GM23338 (cell line): ENCODE results near the gene IFT52.

ENCODE experiments used
- CREB1 ChIP-seq: fragments of 250-450 bp; sonication (Bioruptor Pico); IDR thresholded peaks from 2 replicates; pipeline ENCODE4 v1.5.0; 2020; ENCODE audit warnings: low read depth, mild to moderate bottlenecking, moderate library complexity
- ETS1 ChIP-seq: IDR thresholded peaks from 2 replicates; pipeline ENCODE4 v1.6.1; 2016; ENCODE audit warnings: antibody characterized with exemption
- EZH2 ChIP-seq: fragments of 200-600 bp; sonication (generic); IDR thresholded peaks from one replicate; pipeline ENCODE4 v1.8.0; 2017; ENCODE audit warnings: antibody characterized with exemption, mild to moderate bottlenecking, low read depth; ENCODE audit not compliant: unreplicated experiment
- EZH2phosphoT487 ChIP-seq: fragments of 200-600 bp; sonication (generic); IDR thresholded peaks from one replicate; pipeline ENCODE4 v1.8.1; 2018; ENCODE audit warnings: antibody characterized with exemption; ENCODE audit not compliant: unreplicated experiment
- JUNB ChIP-seq: IDR thresholded peaks from one replicate; pipeline ENCODE4 v1.6.1; 2016; ENCODE audit warnings: antibody characterized with exemption; ENCODE audit not compliant: unreplicated experiment
- NANOG ChIP-seq: IDR thresholded peaks from 2 replicates; pipeline ENCODE4 v1.6.1; 2016; ENCODE audit warnings: antibody characterized with exemption, borderline replicate concordance
- POLR2AphosphoS5 ChIP-seq: IDR thresholded peaks from 2 replicates; pipeline ENCODE4 v1.6.1; 2016; ENCODE audit warnings: antibody characterized with exemption, low read depth
- REST ChIP-seq: IDR thresholded peaks from one replicate; pipeline ENCODE4 v1.6.1; 2018; ENCODE audit warnings: antibody characterized with exemption; ENCODE audit not compliant: unreplicated experiment
- STAT1 ChIP-seq: IDR thresholded peaks from one replicate; pipeline ENCODE4 v1.6.1; 2016; ENCODE audit warnings: antibody characterized with exemption; ENCODE audit not compliant: unreplicated experiment
- ZNF114 ChIP-seq: fragments of 250-450 bp; sonication (Bioruptor Pico); IDR thresholded peaks from 2 replicates; pipeline ENCODE4 v1.5.0; 2020; ENCODE audit warnings: mild to moderate bottlenecking, moderate library complexity
- ZNF331 ChIP-seq: fragments of 250-450 bp; sonication (Bioruptor Pico); IDR thresholded peaks from 2 replicates; pipeline ENCODE4 v1.5.0; 2020; ENCODE audit warnings: low read depth, mild to moderate bottlenecking, moderate library complexity
- TF ChIP-seq, protein P1 (sequence below), 2 experiments: fragments of 200-600 bp in 1 of 2; sonication (generic) in 1 of 2; conservative IDR thresholded peaks; 2 replicates each; pipeline versions ENCODE4 v1.5.1 to v1.6.1; 2016 to 2017; ENCODE audit warnings: antibody characterized with exemption in 2 of 2, low read depth in 2 of 2, mild to moderate bottlenecking in 2 of 2, moderate library complexity in 1 of 2

DNA sequence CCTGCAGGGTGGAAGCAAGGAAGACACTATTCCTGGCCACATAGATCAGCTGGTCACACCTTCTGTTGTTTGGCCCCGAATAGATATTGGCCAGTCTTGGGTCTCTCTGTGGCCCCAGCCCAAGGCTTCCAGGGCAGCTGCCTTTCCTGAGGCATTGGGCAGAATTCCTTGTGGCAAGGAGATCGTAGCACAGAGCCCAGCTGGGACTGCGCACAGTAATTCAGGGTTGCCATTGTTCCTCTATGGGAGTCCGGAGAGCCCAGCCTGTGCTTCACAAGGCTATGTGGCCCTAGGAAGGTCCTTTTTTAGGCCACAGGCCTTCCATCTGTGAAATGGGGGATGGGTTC, 25.0 kb upstream of the IFT52 start:
- TF ChIP-seq, protein P1, sequence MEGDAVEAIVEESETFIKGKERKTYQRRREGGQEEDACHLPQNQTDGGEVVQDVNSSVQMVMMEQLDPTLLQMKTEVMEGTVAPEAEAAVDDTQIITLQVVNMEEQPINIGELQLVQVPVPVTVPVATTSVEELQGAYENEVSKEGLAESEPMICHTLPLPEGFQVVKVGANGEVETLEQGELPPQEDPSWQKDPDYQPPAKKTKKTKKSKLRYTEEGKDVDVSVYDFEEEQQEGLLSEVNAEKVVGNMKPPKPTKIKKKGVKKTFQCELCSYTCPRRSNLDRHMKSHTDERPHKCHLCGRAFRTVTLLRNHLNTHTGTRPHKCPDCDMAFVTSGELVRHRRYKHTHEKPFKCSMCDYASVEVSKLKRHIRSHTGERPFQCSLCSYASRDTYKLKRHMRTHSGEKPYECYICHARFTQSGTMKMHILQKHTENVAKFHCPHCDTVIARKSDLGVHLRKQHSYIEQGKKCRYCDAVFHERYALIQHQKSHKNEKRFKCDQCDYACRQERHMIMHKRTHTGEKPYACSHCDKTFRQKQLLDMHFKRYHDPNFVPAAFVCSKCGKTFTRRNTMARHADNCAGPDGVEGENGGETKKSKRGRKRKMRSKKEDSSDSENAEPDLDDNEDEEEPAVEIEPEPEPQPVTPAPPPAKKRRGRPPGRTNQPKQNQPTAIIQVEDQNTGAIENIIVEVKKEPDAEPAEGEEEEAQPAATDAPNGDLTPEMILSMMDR (conservative IDR thresholded peaks at IDR 0.05; ENCODE audit: low read depth in 2 of 2), result no peak
- TF ChIP-seq CREB1 (CRISPR knock-in tag), result no peak
- TF ChIP-seq REST, result no peak
- TF ChIP-seq EZH2, result no peak
- TF ChIP-seq EZH2phosphoT487, result no peak
- TF ChIP-seq POLR2AphosphoS5, result no peak
- no peak for TF ChIP-seq JUNB
- no peak for TF ChIP-seq ZNF114 (CRISPR knock-in tag)
- TF ChIP-seq NANOG, result no peak
- TF ChIP-seq STAT1, result no peak
- no peak for TF ChIP-seq ETS1
- no peak for TF ChIP-seq ZNF331
